Ecto neural progenitor cell (in vitro differentiated cells): ENCODE results near the gene RNF223.
"Not testable (repeated sequence)": the region's sequence is repeated elsewhere in the genome, so short reads cannot be mapped to it uniquely, and the experiment has no call there.

Experiments
- DNase-seq: peaks from one replicate; pipeline ENCODE4 v3.0.0-alpha.2; 2018; ENCODE audit warnings: low spot score

RNF223 gene

GRCh38 chr1:1045129-1045528, 29.0 kb downstream of the RNF223 start:
- DNase-seq = no peak

- no peak for DNase-seq
Measured at GRCh38 chr1:1044455-1045078, 29.5 kb downstream of the RNF223 start.

- no peak for DNase-seq
Measured at GRCh38 chr1:1043921-1044320, 30.2 kb downstream of the RNF223 start.

- no peak for DNase-seq
Measured at GRCh38 chr1:1043411-1043810, 30.7 kb downstream of the RNF223 start.

- DNase-seq = no peak
Measured at GRCh38 chr1:1042835-1043234, 31.3 kb downstream of the RNF223 start.

- DNase-seq = no peak
Measured at GRCh38 chr1:1041873-1042272, 32.2 kb downstream of the RNF223 start.

GRCh38 chr1:1041092-1041523, 33.0 kb downstream of the RNF223 start:
- peak; percentile 81 for DNase-seq

GRCh38 chr1:1040004-1040991, 33.8 kb downstream of the RNF223 start:
- peak; percentile 92 for DNase-seq

- DNase-seq = no peak
Measured at GRCh38 chr1:1039145-1039910, 34.8 kb downstream of the RNF223 start.

- DNase-seq = no peak
Measured at GRCh38 chr1:1038694-1039093, 35.4 kb downstream of the RNF223 start.

GRCh38 chr1:1037366-1038327, 36.5 kb downstream of the RNF223 start:
- no peak for DNase-seq

- no peak for DNase-seq
Measured at GRCh38 chr1:1035291-1035943, 38.7 kb downstream of the RNF223 start.

GRCh38 chr1:1034439-1034781, 39.7 kb downstream of the RNF223 start:
- no peak for DNase-seq

- no peak for DNase-seq
Measured at GRCh38 chr1:1033731-1034438, 40.2 kb downstream of the RNF223 start.

- DNase-seq = peak; percentile 97
Measured at GRCh38 chr1:1033009-1033587, 41.0 kb downstream of the RNF223 start.

- DNase-seq = peak; percentile 77
Measured at GRCh38 chr1:1032424-1032823, 41.7 kb downstream of the RNF223 start.

GRCh38 chr1:1031659-1032235, 42.4 kb downstream of the RNF223 start:
- DNase-seq = no peak

- DNase-seq = not testable (repeated sequence)
Measured at GRCh38 chr1:1030867-1031658, 43.0 kb downstream of the RNF223 start.

- DNase-seq = no peak
Measured at GRCh38 chr1:1027791-1028190, 46.3 kb downstream of the RNF223 start.
